Panc1 (cell line): ENCODE measurements around the gene WDR33. TPM values are rescaled to one million over a fixed set of nuclear protein-coding genes. Genes with fewer than 3 reads are reported as not detected.

Source experiments
- ATAC-seq: fragments of 200-7000 bp; cut with Tn5 transposase; 2 replicates; pipeline ENCODE4 v1.9.1; 2020; ENCODE audit warnings: mild to moderate bottlenecking, moderate library complexity
- BruUV-seq: library from RNA; stranded (reverse); fragments of 400-500 nt; replicated peaks from 2 replicates; lab custom pipeline; 2021; lab: Mats Ljungman, UMichigan
- CTCF ChIA-PET: fragments of 300-600 bp; sonication (Branson Sonifier 250); formaldehyde crosslinking; loops from one replicate; lab custom pipeline; 2022; ENCODE audit warnings: antibody characterized with exemption; lab: Charles Lee
- POLR2A ChIA-PET: fragments of 300-600 bp; sonication (Branson Sonifier 250); formaldehyde crosslinking; loops from one replicate; lab custom pipeline; 2022; ENCODE audit warnings: antibody characterized with exemption; lab: Charles Lee
- DNase-seq: peaks from one replicate; pipeline ENCODE4 v3.0.0-alpha.2; 2010; ENCODE audit warnings: low read depth, low spot score
- H3K27ac ChIP-seq: 2 replicates; pipeline ENCODE4 v1.5.1; 2011; ENCODE audit warnings: mild to moderate bottlenecking, low read length, inconsistent platforms
- H3K27me3 ChIP-seq: fragments of 200-500 bp; sonication (Bioruptor generic); 2 replicates; pipeline ENCODE4 v1.6.0; 2014; ENCODE audit warnings: low read length, inconsistent platforms; ENCODE audit not compliant: control insufficient read depth, insufficient read depth
- H3K36me3 ChIP-seq: fragments of 200-500 bp; sonication (Bioruptor generic); 2 replicates; pipeline ENCODE4 v1.5.1; 2014; ENCODE audit warnings: inconsistent platforms, mild to moderate bottlenecking, low read length, moderate library complexity; ENCODE audit not compliant: control insufficient read depth, insufficient read depth
- H3K4me1 ChIP-seq: 2 replicates; pipeline ENCODE4 v1.5.1; 2011; ENCODE audit warnings: inconsistent platforms, mild to moderate bottlenecking, low read length, moderate library complexity; ENCODE audit not compliant: control insufficient read depth, insufficient read depth
- H3K4me3 ChIP-seq, 2 experiments: 2 replicates each; pipeline ENCODE4 v1.5.1; 2011 to 2012; ENCODE audit warnings: low read depth in 2 of 2, low read length in 2 of 2, mild to moderate bottlenecking in 2 of 2, inconsistent platforms in 1 of 2, moderate library complexity in 1 of 2
- H3K9me3 ChIP-seq: fragments of 200-500 bp; sonication (Bioruptor generic); 2 replicates; pipeline ENCODE4 v1.5.1; 2014; ENCODE audit warnings: low read depth, mild to moderate bottlenecking, inconsistent platforms, low read length, moderate library complexity; ENCODE audit not compliant: control insufficient read depth, insufficient read depth
- CTCF ChIP-seq: fragments of 450-650 bp; IDR thresholded peaks from 2 replicates; pipeline ENCODE4 v1.5.1; 2017; ENCODE audit warnings: mild to moderate bottlenecking
- POLR2AphosphoS5 ChIP-seq: IDR thresholded peaks from 2 replicates; pipeline ENCODE4 v1.6.1; 2012; ENCODE audit warnings: mild to moderate bottlenecking, low read depth, low read length, moderate library complexity
- SIN3A ChIP-seq: IDR thresholded peaks from 2 replicates; pipeline ENCODE4 v1.6.1; 2012; ENCODE audit warnings: low read depth, mild to moderate bottlenecking, low read length, moderate library complexity, borderline replicate concordance; ENCODE audit not compliant: insufficient read depth
- TCF7L2 ChIP-seq: IDR thresholded peaks from 2 replicates; pipeline ENCODE4 v1.6.1; 2011; ENCODE audit warnings: mild to moderate bottlenecking, low read depth, low read length, inconsistent platforms
- in situ Hi-C: cut with HindIII; loops from 2 replicates; pipeline ENCODE4 v1.10.0; 2016; ENCODE audit warnings: low sequenced_read_pairs, low pct_unique_long_range_greater_than_20kb
- intact Hi-C: fragments of 100-400 bp; cut with micrococcal nuclease; formaldehyde crosslinking; loops from one replicate; pipeline ENCODE4 v1.10.0; 2022; ENCODE audit not compliant: unreplicated experiment
- total RNA-seq: library from RNA; stranded (reverse); gene quantifications from one replicate; pipeline ENCODE4 v1.2.1, GENCODE V29; 2021; ENCODE audit not compliant: unreplicated experiment
- TF ChIP-seq, protein P1 (sequence below), 2 experiments: IDR thresholded peaks; 2 replicates each; pipeline ENCODE4 v1.6.1; 2011 to 2012; ENCODE audit warnings: low read depth in 2 of 2, control low read depth in 1 of 2, low read length in 1 of 2, mild to moderate bottlenecking in 1 of 2, moderate library complexity in 1 of 2; ENCODE audit not compliant: insufficient read depth in 1 of 2

The WDR33 gene
- total RNA-seq, 1 experiment from 2014 or later = 63.7 TPM

DNA sequence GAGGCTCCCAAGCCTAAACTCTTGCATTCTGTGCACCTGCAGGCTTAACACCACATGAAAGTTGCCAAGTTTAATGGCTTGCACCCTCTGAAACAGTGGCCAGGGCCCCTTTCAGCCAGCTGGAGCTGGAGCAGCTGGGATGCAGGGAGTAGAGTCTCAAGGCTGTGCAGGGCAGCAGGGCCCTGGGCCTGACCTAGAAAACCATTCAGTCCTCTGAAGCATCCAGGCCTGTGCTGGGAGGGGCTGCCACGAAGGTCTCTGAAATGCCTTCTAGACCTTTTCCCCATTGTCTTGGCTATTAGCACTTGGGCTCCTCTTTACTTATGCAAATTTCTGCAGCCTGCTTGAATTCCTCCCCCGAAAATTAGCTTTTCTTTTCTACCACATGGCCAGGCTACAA is 120.3 kb downstream of the WDR33 start:
- peaks cover 7% of the 10 kb centered on the region; the same call in 1 of the 2 replicates for H3K9me3 ChIP-seq
- no TSS peak for BruUV-seq
- no peak for DNase-seq
- CTCF ChIA-PET = no interaction called here
- in situ Hi-C loops = no loop called here
- no peak overlapping the region for H3K4me3 ChIP-seq
- no peaks in the 10 kb centered on the region for H3K4me1 ChIP-seq
- TF ChIP-seq, protein P1, sequence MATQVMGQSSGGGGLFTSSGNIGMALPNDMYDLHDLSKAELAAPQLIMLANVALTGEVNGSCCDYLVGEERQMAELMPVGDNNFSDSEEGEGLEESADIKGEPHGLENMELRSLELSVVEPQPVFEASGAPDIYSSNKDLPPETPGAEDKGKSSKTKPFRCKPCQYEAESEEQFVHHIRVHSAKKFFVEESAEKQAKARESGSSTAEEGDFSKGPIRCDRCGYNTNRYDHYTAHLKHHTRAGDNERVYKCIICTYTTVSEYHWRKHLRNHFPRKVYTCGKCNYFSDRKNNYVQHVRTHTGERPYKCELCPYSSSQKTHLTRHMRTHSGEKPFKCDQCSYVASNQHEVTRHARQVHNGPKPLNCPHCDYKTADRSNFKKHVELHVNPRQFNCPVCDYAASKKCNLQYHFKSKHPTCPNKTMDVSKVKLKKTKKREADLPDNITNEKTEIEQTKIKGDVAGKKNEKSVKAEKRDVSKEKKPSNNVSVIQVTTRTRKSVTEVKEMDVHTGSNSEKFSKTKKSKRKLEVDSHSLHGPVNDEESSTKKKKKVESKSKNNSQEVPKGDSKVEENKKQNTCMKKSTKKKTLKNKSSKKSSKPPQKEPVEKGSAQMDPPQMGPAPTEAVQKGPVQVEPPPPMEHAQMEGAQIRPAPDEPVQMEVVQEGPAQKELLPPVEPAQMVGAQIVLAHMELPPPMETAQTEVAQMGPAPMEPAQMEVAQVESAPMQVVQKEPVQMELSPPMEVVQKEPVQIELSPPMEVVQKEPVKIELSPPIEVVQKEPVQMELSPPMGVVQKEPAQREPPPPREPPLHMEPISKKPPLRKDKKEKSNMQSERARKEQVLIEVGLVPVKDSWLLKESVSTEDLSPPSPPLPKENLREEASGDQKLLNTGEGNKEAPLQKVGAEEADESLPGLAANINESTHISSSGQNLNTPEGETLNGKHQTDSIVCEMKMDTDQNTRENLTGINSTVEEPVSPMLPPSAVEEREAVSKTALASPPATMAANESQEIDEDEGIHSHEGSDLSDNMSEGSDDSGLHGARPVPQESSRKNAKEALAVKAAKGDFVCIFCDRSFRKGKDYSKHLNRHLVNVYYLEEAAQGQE (IDR thresholded peaks at IDR 0.05; ENCODE audit: insufficient read depth in 1 of 2, low read depth in 2 of 2, low read length in 1 of 2) = no peak
- no peak for TF ChIP-seq CTCF
- no peak for TF ChIP-seq POLR2AphosphoS5
- no peak for TF ChIP-seq TCF7L2
- POLR2A ChIA-PET = no interaction called here
- no peaks in the 10 kb centered on the region for H3K27me3 ChIP-seq
- H3K27ac ChIP-seq = no peak overlapping the region
- no peak for ATAC-seq
- no peaks in the 10 kb centered on the region for H3K36me3 ChIP-seq
- intact Hi-C loops = no loop called here

- intact Hi-C loops = no loop called here
- TF ChIP-seq, protein P1 (IDR thresholded peaks at IDR 0.05; ENCODE audit: insufficient read depth in 1 of 2, low read depth in 2 of 2, low read length in 1 of 2) = no peak
- no peak for TF ChIP-seq POLR2AphosphoS5
- no peak for TF ChIP-seq CTCF
- no peak for TF ChIP-seq TCF7L2
- TF ChIP-seq SIN3A = no peak
- no peak for DNase-seq
- BruUV-seq = no TSS peak
- Histone ChIP-seq H3K27ac (no peak overlapping the region), H3K27me3 (no peaks in the 10 kb centered on the region), H3K4me1 (no peaks in the 10 kb centered on the region), H3K4me3 (no peak overlapping the region), H3K9me3 (peaks cover 7% of the 10 kb centered on the region; the same call in 1 of the 2 replicates), H3K36me3 (no peaks in the 10 kb centered on the region)
- no peak for ATAC-seq
- in situ Hi-C loops = no loop called here
- POLR2A ChIA-PET = no interaction called here
- CTCF ChIA-PET = no interaction called here
Measured at GRCh38 chr2:127688405-127688804, 122.6 kb downstream of the WDR33 start.
